ENCODE measurements around the gene ANXA3.
A peak's percentile ranks its signal among the peaks of the same experiment; 100 is the strongest.

Gene ANXA3

DNA sequence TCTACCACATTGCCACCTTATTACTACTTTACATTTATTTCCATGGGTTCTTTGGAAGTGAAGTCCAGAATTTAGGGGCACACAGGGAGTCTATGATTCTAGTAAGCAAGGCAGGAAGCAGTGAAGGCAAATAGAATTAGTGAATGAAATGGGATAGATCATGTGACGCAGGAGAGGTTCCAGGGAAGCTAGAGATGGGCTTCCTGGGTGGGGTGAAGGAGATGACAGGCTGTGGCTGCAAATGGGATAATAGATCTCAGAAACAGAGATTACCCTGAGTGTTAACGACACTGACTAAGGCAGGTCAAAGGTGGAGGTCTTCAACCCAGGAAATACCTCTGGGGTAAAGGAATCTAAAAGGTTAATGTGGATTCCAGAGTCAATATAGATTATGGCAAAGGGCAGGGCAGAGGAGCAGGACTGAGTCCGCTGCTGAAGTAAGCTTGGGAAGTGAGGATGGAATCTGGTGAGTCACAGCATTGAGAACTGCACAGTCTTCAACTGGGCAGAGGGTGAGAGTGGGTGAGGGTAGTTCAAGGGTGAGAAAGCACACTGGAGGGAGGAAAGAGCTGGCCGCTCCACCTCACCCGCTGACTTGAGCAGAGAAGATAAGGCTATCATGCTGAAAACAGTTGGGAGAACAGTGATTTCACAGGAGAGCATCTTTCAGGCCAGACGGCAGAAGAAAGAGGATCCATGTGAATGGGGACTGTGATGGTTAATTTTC is 70.8 kb downstream of the ANXA3 start:
- TF ChIP-seq POLR2A (IDR thresholded peaks at IDR 0.05; ENCODE audit: low read length): no peak
- peak; percentile 59 for TF ChIP-seq GATA1 (IDR thresholded peaks at IDR 0.05; ENCODE audit: low read depth, low read length)
- DNase-seq: peak; percentile 90 to 91

- TF ChIP-seq GATA1 (IDR thresholded peaks at IDR 0.05; ENCODE audit: low read depth, low read length) (no peak), POLR2A (IDR thresholded peaks at IDR 0.05; ENCODE audit: low read length) (no peak)
- peak; percentile 24 to 66 for DNase-seq
Measured at GRCh38 chr4:78624048-78624447, 72.5 kb downstream of the ANXA3 start.

- TF ChIP-seq GATA1 (IDR thresholded peaks at IDR 0.05; ENCODE audit: low read depth, low read length) (no peak), POLR2A (IDR thresholded peaks at IDR 0.05; ENCODE audit: low read length) (no peak)
- DNase-seq: peak in 1 of 2 experiments; percentile 62
Measured at GRCh38 chr4:78625073-78625472, 73.5 kb downstream of the ANXA3 start.

- TF ChIP-seq GATA1 (IDR thresholded peaks at IDR 0.05; ENCODE audit: low read depth, low read length): no peak
- TF ChIP-seq POLR2A (IDR thresholded peaks at IDR 0.05; ENCODE audit: low read length): no peak
- DNase-seq: no peak
Measured at GRCh38 chr4:78627046-78627965, 75.7 kb downstream of the ANXA3 start.

DNA sequence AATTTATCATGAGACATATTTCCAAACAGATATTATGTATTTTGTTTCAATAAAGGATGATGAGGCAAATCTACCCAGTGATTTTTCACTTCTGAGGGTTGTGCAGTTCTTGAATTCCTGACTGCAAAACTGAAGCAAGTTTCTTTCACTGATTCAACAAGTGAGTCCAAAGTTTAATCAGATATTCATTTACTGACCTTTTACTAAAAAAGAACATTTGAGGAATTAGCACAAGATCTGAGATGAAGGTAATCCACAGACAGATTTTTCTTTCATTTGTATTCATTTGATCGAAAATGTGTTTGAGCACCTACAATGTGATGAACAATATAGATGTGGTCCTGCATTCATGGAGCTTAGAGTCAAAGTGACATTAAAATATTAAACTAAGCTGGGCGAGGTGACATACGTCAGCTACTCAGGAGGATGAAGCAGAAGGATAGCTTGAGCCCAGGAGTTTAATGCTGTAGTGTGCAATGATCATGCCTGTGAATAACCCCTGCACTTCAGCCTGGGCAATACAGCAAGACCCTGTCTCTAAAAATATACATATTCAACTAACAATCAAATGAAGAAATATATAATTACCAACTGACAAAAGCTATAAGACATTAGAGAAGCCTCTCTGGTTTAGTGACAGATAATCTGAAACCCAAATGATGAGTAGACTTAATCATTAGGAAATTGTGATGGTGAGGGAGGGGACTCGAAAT is 76.6 kb downstream of the ANXA3 start:
- no peak for TF ChIP-seq POLR2A (IDR thresholded peaks at IDR 0.05; ENCODE audit: low read length)
- TF ChIP-seq GATA1 (IDR thresholded peaks at IDR 0.05; ENCODE audit: low read depth, low read length): no peak
- peak in 1 of 2 experiments; percentile 32 for DNase-seq

GRCh38 chr4:78629991-78630541 is 78.5 kb downstream of the ANXA3 start:
- peak; percentile 76 to 77 for DNase-seq
- TF ChIP-seq GATA1 (IDR thresholded peaks at IDR 0.05; ENCODE audit: low read depth, low read length): no peak
- no peak for TF ChIP-seq POLR2A (IDR thresholded peaks at IDR 0.05; ENCODE audit: low read length)

DNA sequence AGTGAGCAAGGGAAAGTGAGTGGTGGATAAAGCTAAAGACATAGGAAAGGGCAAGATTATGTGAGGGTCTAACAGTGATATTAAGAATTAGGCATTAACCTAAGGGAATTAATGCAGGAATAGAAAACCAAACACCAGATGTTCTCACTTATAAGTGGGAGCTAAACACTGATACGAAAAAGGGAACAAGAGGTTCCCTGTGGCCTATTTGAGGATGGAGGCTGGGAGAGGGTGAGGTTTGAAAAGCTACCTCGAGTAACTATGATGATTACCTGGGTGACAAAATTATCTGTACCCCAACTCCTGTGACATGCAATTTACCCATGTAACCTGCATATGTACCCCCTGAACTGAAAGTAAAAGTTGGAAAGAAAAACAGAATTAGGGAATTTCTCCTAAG is 79.0 kb downstream of the ANXA3 start:
- no peak for DNase-seq
- TF ChIP-seq POLR2A (IDR thresholded peaks at IDR 0.05; ENCODE audit: low read length) (no peak), GATA1 (IDR thresholded peaks at IDR 0.05; ENCODE audit: low read depth, low read length) (no peak)

- TF ChIP-seq POLR2A (IDR thresholded peaks at IDR 0.05; ENCODE audit: low read length) (no peak), GATA1 (IDR thresholded peaks at IDR 0.05; ENCODE audit: low read depth, low read length) (no peak)
- DNase-seq: no peak
Measured at GRCh38 chr4:78634011-78634664, 82.6 kb downstream of the ANXA3 start.

GRCh38 chr4:78638337-78639172 is 87.0 kb downstream of the ANXA3 start:
- DNase-seq: peak; percentile 41 to 64
- no peak for TF ChIP-seq GATA1 (IDR thresholded peaks at IDR 0.05; ENCODE audit: low read depth, low read length)
- TF ChIP-seq POLR2A (IDR thresholded peaks at IDR 0.05; ENCODE audit: low read length): no peak

DNA sequence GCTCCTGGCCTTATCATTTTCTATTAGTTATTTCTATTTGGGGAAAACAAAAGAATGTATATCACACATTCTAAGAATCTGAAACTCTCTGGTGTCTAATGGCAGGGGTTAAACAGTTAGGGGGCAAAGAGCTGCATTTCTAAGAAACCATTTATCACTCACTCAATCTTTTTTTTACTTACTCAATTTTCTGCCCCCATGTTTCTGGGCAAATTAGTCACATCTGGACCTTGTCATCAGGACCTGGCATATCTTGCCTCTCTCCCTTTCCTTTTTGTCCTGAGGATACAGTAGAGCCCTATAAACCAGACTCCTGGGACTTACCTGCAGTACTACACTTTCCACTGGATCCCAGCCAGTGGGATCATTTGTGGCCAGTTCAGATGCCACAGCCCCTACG is 89.1 kb downstream of the ANXA3 start:
- DNase-seq: no peak
- TF ChIP-seq POLR2A (IDR thresholded peaks at IDR 0.05; ENCODE audit: low read length) (no peak), GATA1 (IDR thresholded peaks at IDR 0.05; ENCODE audit: low read depth, low read length) (no peak)

- no peak for TF ChIP-seq GATA1 (IDR thresholded peaks at IDR 0.05; ENCODE audit: low read depth, low read length)
- TF ChIP-seq POLR2A (IDR thresholded peaks at IDR 0.05; ENCODE audit: low read length): no peak
- peak; percentile 72 to 74 for DNase-seq
Measured at GRCh38 chr4:78642934-78643333, 91.4 kb downstream of the ANXA3 start.

- TF ChIP-seq GATA1 (IDR thresholded peaks at IDR 0.05; ENCODE audit: low read depth, low read length): no peak
- DNase-seq: no peak
Measured at GRCh38 chr4:78644063-78644691, 92.6 kb downstream of the ANXA3 start.

All from erythroblast (primary cell).